OCI-LY3 (cell line): ENCODE measurements around the gene TECPR1.

Source experiments
- H2AFZ ChIP-seq: fragments of 200-600, 300-600 bp; shearing (Covaris generic); 2 replicates; pipeline ENCODE4 v1.6.0; 2014; ENCODE audit warnings: antibody characterized with exemption, low read depth, low read length
- H3K27ac ChIP-seq: fragments of 200-600, 300-600 bp; sonication (generic); 2 replicates; pipeline ENCODE4 v1.5.1; 2014; ENCODE audit warnings: mild to moderate bottlenecking, low read length, moderate library complexity, mixed read lengths
- H3K27me3 ChIP-seq: fragments of 200-600, 300-600 bp; sonication (generic); 2 replicates; pipeline ENCODE4 v1.6.1; 2014; ENCODE audit warnings: low read depth, low read length, mixed read lengths
- H3K36me3 ChIP-seq: fragments of 200-600, 300-600 bp; sonication (generic); replicated peaks from 2 replicates; pipeline ENCODE3; 2014; ENCODE audit warnings: low read depth, low read length, mixed read lengths
- H3K4me1 ChIP-seq: fragments of 300-600, 200-600 bp; sonication (generic); 2 replicates; pipeline ENCODE4 v1.6.1; 2014; ENCODE audit warnings: low read length, mixed read lengths
- H3K4me2 ChIP-seq: fragments of 200-600, 300-600 bp; sonication (generic); 2 replicates; pipeline ENCODE4 v1.6.1; 2014; ENCODE audit warnings: low read length, mixed read lengths
- H3K4me3 ChIP-seq: fragments of 300-600, 200-600 bp; sonication (generic); 2 replicates; pipeline ENCODE4 v1.5.1; 2014; ENCODE audit warnings: antibody characterized with exemption, mild to moderate bottlenecking, low read length, moderate library complexity
- H3K79me2 ChIP-seq: fragments of 300-600, 200-600 bp; shearing (Covaris generic); 2 replicates; pipeline ENCODE4 v1.6.1; 2014; ENCODE audit warnings: mild to moderate bottlenecking, low read length, mixed read lengths
- H3K9ac ChIP-seq: fragments of 300-600, 200-600 bp; shearing (Covaris generic); 2 replicates; pipeline ENCODE4 v1.6.0; 2014; ENCODE audit warnings: mild to moderate bottlenecking, low read length, moderate library complexity
- H3K9me3 ChIP-seq: fragments of 200-600, 300-600 bp; shearing (Covaris generic); 2 replicates; pipeline ENCODE4 v1.6.1; 2014; ENCODE audit warnings: low read length, mixed read lengths; ENCODE audit not compliant: insufficient read depth
- H4K20me1 ChIP-seq: fragments of 200-600, 300-600 bp; sonication (generic); 2 replicates; pipeline ENCODE4 v1.6.1; 2016; ENCODE audit warnings: low read length, mixed read lengths; ENCODE audit not compliant: insufficient read depth
- EZH2phosphoT487 ChIP-seq: fragments of 200-600 bp; shearing (Covaris generic); IDR thresholded peaks from 2 replicates; pipeline ENCODE4 v1.6.1; 2018; ENCODE audit warnings: antibody characterized with exemption, mixed run types, low read depth
- TF ChIP-seq, protein P1 (sequence below): fragments of 200-600, 300-600 bp; sonication (generic); IDR thresholded peaks from 2 replicates; pipeline ENCODE4 v1.5.1; 2014; ENCODE audit warnings: antibody characterized with exemption, low read length, low read depth

TECPR1 gene

DNA sequence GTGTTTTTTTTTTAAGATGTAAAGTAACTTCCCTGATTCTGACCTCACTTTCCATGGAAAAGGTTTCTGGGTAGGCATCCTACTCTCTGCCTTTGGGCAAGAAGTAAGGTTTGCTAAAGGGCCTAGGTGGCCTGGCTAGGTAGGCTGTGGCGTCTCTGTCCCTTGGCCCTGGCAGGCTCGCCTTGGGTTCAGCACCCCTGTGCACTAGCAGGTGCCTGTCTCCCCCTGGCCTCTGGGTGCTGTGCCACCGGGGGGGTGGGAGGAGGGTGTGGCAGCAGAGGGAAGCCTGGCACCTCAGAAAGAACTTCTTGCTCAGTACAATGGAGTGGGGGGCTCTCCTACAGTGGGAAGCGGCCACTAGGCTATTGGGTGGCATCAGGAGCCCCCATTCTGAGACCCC, 14.0 kb downstream of the TECPR1 start:
- Histone ChIP-seq H3K27ac (no peak overlapping the region), H3K79me2 (no peaks in the 10 kb centered on the region), H4K20me1 (no peaks in the 10 kb centered on the region), H3K4me1 (no peaks in the 10 kb centered on the region), H3K9ac (no peak overlapping the region), H3K9me3 (no peaks in the 10 kb centered on the region), H3K4me2 (no peak overlapping the region), H2AFZ (no peak overlapping the region), H3K36me3 (no peaks in the 10 kb centered on the region), H3K4me3 (no peak overlapping the region), H3K27me3 (no peaks in the 10 kb centered on the region)
- TF ChIP-seq, protein P1, sequence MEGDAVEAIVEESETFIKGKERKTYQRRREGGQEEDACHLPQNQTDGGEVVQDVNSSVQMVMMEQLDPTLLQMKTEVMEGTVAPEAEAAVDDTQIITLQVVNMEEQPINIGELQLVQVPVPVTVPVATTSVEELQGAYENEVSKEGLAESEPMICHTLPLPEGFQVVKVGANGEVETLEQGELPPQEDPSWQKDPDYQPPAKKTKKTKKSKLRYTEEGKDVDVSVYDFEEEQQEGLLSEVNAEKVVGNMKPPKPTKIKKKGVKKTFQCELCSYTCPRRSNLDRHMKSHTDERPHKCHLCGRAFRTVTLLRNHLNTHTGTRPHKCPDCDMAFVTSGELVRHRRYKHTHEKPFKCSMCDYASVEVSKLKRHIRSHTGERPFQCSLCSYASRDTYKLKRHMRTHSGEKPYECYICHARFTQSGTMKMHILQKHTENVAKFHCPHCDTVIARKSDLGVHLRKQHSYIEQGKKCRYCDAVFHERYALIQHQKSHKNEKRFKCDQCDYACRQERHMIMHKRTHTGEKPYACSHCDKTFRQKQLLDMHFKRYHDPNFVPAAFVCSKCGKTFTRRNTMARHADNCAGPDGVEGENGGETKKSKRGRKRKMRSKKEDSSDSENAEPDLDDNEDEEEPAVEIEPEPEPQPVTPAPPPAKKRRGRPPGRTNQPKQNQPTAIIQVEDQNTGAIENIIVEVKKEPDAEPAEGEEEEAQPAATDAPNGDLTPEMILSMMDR, result no peak
- no peak for TF ChIP-seq EZH2phosphoT487

DNA sequence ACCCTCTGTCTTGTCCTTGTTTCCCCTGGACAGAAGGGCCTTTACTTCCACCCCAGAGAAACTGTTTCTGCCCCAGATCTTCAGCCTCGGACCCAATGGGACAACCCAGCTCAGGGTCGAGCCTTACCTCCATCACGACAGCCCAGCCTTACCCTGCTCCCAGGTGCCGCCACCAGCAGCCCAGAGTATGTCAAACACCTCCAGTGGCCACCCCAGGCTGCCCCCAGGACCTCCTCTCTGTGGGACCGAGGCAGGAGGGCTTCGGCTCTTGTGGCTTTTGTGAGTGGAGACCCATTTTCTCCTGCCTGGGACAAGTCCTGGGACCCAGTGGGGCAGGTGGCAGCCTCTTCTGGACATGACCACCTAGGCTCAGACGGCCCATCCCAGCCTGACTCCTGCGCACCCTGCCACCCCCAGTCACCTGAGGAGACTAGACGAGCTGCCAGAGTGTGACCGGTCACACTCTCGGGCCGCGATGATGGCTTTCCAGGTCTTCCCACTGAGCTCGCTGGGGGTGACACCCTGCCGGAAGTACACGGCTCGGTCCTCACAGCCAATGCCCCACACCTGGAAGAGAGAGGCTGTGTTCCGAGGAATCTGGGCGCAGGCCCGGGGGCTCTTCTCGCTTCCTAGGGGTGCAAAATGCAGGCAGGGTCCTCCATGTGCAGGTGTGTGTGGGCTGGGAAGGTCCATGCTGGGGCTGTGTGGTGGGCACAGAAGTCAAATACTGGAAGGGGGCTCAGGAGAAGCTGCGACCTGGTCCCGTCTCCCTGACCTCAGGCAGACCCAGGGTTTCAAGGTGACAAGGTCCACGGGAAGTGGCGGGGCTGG, 15.5 kb downstream of the TECPR1 start:
- no peaks in the 10 kb centered on the region for H3K79me2 ChIP-seq
- H3K4me1 ChIP-seq, result no peaks in the 10 kb centered on the region
- no peak overlapping the region for H3K4me2 ChIP-seq
- no peaks in the 10 kb centered on the region for H3K9me3 ChIP-seq
- H3K9ac ChIP-seq, result no peak overlapping the region
- TF ChIP-seq, protein P1, result no peak
- no peak for TF ChIP-seq EZH2phosphoT487
- no peaks in the 10 kb centered on the region for H3K27me3 ChIP-seq
- H4K20me1 ChIP-seq, result no peaks in the 10 kb centered on the region
- H3K27ac ChIP-seq, result no peak overlapping the region
- no peak overlapping the region for H2AFZ ChIP-seq
- no peak overlapping the region for H3K4me3 ChIP-seq
- no peaks in the 10 kb centered on the region for H3K36me3 ChIP-seq

DNA sequence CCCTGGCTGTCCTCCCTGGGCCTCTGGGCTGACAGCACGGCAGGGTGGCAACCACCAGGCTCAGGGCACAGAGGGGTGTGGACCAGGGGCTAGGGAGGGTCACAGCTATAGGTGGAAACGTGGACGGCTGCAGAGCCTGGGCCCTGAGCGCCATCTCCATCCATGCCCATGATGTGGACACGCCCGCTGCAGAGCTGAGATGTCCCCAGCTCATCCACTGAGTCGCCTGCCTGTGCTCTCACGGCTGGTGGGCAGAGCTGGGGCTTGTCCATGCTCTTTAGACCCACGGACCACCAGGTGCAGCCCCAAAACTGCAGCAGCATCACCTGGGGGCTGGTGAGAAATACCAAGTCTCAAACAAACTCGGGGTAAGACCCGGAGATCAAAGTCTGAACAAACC, 16.1 kb downstream of the TECPR1 start:
- TF ChIP-seq, protein P1, result no peak
- TF ChIP-seq EZH2phosphoT487, result no peak
- no peak overlapping the region for H3K4me2 ChIP-seq
- no peaks in the 10 kb centered on the region for H3K4me1 ChIP-seq
- no peaks in the 10 kb centered on the region for H3K79me2 ChIP-seq
- no peak overlapping the region for H3K9ac ChIP-seq
- H3K9me3 ChIP-seq, result no peaks in the 10 kb centered on the region
- H3K36me3 ChIP-seq, result no peaks in the 10 kb centered on the region
- H3K27me3 ChIP-seq, result no peaks in the 10 kb centered on the region
- H4K20me1 ChIP-seq, result no peaks in the 10 kb centered on the region
- no peak overlapping the region for H2AFZ ChIP-seq
- H3K27ac ChIP-seq, result no peak overlapping the region
- no peak overlapping the region for H3K4me3 ChIP-seq

DNA sequence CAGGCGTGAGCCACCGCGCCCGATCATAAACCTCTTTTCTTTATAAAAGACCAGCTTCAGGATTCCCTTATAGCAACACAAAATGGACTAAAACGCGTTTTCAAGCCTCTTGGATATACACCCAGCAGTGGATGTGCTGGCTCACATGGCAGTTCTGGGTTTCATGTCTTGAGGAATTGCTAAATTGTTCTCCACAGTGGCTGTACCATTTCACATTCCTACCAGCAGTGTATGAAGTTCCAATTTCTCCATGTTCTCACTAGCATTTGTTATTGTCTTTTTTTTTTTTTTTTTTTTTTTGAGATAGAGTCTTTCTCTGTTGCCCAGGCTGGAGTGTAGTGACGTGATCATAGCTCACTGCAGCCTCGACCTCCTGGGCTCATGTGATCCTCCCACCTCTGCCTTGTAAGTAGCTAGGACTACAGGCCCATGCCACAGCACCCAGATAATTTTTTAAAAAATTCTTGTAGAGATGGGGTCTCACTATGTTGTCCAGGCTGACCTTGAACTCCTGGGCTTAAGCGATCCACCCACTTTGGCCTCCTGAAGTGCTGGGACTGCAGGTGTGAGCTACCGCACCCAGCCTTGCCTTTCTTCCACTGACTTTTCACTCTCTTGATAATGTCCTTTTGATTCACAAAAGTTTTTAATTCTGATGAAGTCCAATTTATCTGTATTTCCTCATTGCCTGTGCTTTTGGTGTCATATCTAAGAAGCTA, 17.4 kb downstream of the TECPR1 start:
- TF ChIP-seq EZH2phosphoT487, result no peak
- TF ChIP-seq, protein P1, result no peak
- no peaks in the 10 kb centered on the region for H4K20me1 ChIP-seq
- H3K36me3 ChIP-seq, result no peaks in the 10 kb centered on the region
- no peaks in the 10 kb centered on the region for H3K27me3 ChIP-seq
- no peak overlapping the region for H3K27ac ChIP-seq
- H3K4me1 ChIP-seq, result no peaks in the 10 kb centered on the region
- no peaks in the 10 kb centered on the region for H3K79me2 ChIP-seq
- H3K4me3 ChIP-seq, result no peak overlapping the region
- H3K4me2 ChIP-seq, result no peak overlapping the region
- H2AFZ ChIP-seq, result no peak overlapping the region
- H3K9me3 ChIP-seq, result no peaks in the 10 kb centered on the region
- H3K9ac ChIP-seq, result no peak overlapping the region
